HepG2 (cell line): ENCODE results near the gene NUFIP2. TPM values are rescaled to one million over a fixed set of nuclear protein-coding genes. Genes with fewer than 3 reads are reported as not detected.

Experiments
- BRD4 ChIP-seq: sonication (generic); formaldehyde crosslinking; IDR thresholded peaks from 2 replicates; pipeline ENCODE4 v1.4.0; 2020; ENCODE audit warnings: missing genetic modification reagents
- CC2D1A ChIP-seq: sonication (generic); formaldehyde crosslinking; IDR thresholded peaks from 2 replicates; pipeline ENCODE4 v1.8.1; 2023; ENCODE audit warnings: mild to moderate bottlenecking, missing genetic modification reagents
- CCDC6 ChIP-seq: sonication (generic); formaldehyde crosslinking; IDR thresholded peaks from 2 replicates; pipeline ENCODE4 v1.8.1; 2022; ENCODE audit warnings: mild to moderate bottlenecking, missing genetic modification reagents, moderate library complexity
- CHCHD3 ChIP-seq: sonication (generic); formaldehyde crosslinking; IDR thresholded peaks from 2 replicates; pipeline ENCODE4 v1.8.0; 2022; ENCODE audit warnings: mild to moderate bottlenecking, missing genetic modification reagents, moderate library complexity
- KAT7 ChIP-seq: IDR thresholded peaks from 2 replicates; pipeline ENCODE4 v1.6.1; 2018; ENCODE audit warnings: borderline replicate concordance, missing compliant biosample characterization
- LRRFIP1 ChIP-seq: sonication (generic); formaldehyde crosslinking; conservative IDR thresholded peaks from 2 replicates; pipeline ENCODE4 v1.4.0; 2020; ENCODE audit warnings: missing genetic modification reagents
- MAFK ChIP-seq, 2 experiments: IDR thresholded peaks in 1 of 2; conservative IDR thresholded peaks in 1 of 2; 2 replicates each; pipeline ENCODE4 v1.6.1; 2011; ENCODE audit warnings: improper control_type of control experiment in 2 of 2, low read length in 2 of 2
- NCOA5 ChIP-seq: sonication (generic); formaldehyde crosslinking; IDR thresholded peaks from 2 replicates; pipeline ENCODE4 v1.4.0; 2020; ENCODE audit warnings: missing genetic modification reagents
- SIX4 ChIP-seq: sonication (generic); formaldehyde crosslinking; IDR thresholded peaks from 2 replicates; pipeline ENCODE4 v1.4.0; 2020; ENCODE audit warnings: missing genetic modification reagents
- SRF ChIP-seq: IDR thresholded peaks from 2 replicates; pipeline ENCODE4 v1.6.1; 2011; ENCODE audit warnings: mild to moderate bottlenecking, low read depth, low read length, moderate library complexity
- STAG1 ChIP-seq: sonication (generic); formaldehyde crosslinking; IDR thresholded peaks from 2 replicates; pipeline ENCODE4 v1.4.0; 2020; ENCODE audit warnings: missing genetic modification reagents
- ZBTB26 ChIP-seq: IDR thresholded peaks from 2 replicates; pipeline ENCODE4 v1.6.1; 2016; ENCODE audit warnings: missing compliant biosample characterization, missing genetic modification reagents, borderline replicate concordance
- ZFP36 ChIP-seq: fragments of 150-350 bp; IDR thresholded peaks from 2 replicates; pipeline ENCODE4 v1.6.1; 2018; ENCODE audit warnings: borderline replicate concordance, low read length, low read depth; ENCODE audit not compliant: partially characterized antibody
- ZFP36L2 ChIP-seq: sonication (generic); formaldehyde crosslinking; IDR thresholded peaks from 2 replicates; pipeline ENCODE4 v1.4.0; 2020; ENCODE audit warnings: missing genetic modification reagents
- ZMAT3 ChIP-seq: sonication (generic); formaldehyde crosslinking; conservative IDR thresholded peaks from 2 replicates; pipeline ENCODE4 v1.7.0; 2021; ENCODE audit warnings: missing genetic modification reagents
- ZNF17 ChIP-seq: sonication (generic); formaldehyde crosslinking; IDR thresholded peaks from 2 replicates; pipeline ENCODE4 v1.5.0; 2020; ENCODE audit warnings: mild to moderate bottlenecking, missing genetic modification reagents
- ZNF235 ChIP-seq: sonication (generic); formaldehyde crosslinking; IDR thresholded peaks from 2 replicates; pipeline ENCODE4 v1.8.1; 2023; ENCODE audit warnings: mild to moderate bottlenecking, missing genetic modification reagents, borderline replicate concordance
- ZNF337 ChIP-seq: sonication (generic); formaldehyde crosslinking; IDR thresholded peaks from 2 replicates; pipeline ENCODE4 v1.5.1; 2020; ENCODE audit warnings: missing genetic modification reagents, low read depth, mild to moderate bottlenecking, borderline replicate concordance
- ZNF383 ChIP-seq: sonication (generic); formaldehyde crosslinking; IDR thresholded peaks from 2 replicates; pipeline ENCODE4 v1.4.0; 2020; ENCODE audit warnings: missing genetic modification reagents, mild to moderate bottlenecking, borderline replicate concordance
- polyA plus RNA-seq, 8 experiments: library from polyadenylated mRNA; depleted of rRNA in 3 of 8; stranded (reverse) in 7 of 8; unstranded in 1 of 8; fragments of >200 nt; fragmentation: Illumina TruSeq in 4 of 8; extraction: Trizol in 4 of 8; gene quantifications; 2 replicates each; pipeline versions ENCODE4 v1.2.1 to v1.2.3, GENCODE V29; 2011 to 2016; ENCODE audit warnings: low read depth in 4 of 8, missing spikeins in 1 of 8, mixed read lengths in 1 of 8; ENCODE audit not compliant: insufficient read depth in 1 of 8
- total RNA-seq, 5 experiments: library from RNA; depleted of rRNA; stranded (reverse); fragments of >200 nt; fragmentation: Illumina TruSeq; extraction: Trizol; gene quantifications; 2 replicates each; pipeline ENCODE4 v1.2.3, GENCODE V29; 2016; ENCODE audit warnings: low read depth in 1 of 5
- TF ChIP-seq, protein P1 (sequence below): sonication (generic); formaldehyde crosslinking; IDR thresholded peaks from 2 replicates; pipeline ENCODE4 v1.5.1; 2020; ENCODE audit warnings: mild to moderate bottlenecking, missing genetic modification reagents, borderline replicate concordance
- TF ChIP-seq, protein P2 (sequence below): sonication (generic); formaldehyde crosslinking; IDR thresholded peaks from 2 replicates; pipeline ENCODE4 v1.4.0; 2020; ENCODE audit warnings: mild to moderate bottlenecking, missing genetic modification reagents
- TF ChIP-seq, protein P3 (sequence below): IDR thresholded peaks from 2 replicates; pipeline ENCODE4 v1.6.1; 2016; ENCODE audit warnings: low read depth

Gene NUFIP2
- total and polyA plus RNA-seq, 2 of the 13 experiments (the other 11 are each of a cell fraction or from before 2014, with no cell fraction given) = 10.3 to 30.8 TPM

GRCh38 chr17:29219378-29220047 lies 74.4 kb downstream of the NUFIP2 start (continued):
- TF ChIP-seq, protein P1, sequence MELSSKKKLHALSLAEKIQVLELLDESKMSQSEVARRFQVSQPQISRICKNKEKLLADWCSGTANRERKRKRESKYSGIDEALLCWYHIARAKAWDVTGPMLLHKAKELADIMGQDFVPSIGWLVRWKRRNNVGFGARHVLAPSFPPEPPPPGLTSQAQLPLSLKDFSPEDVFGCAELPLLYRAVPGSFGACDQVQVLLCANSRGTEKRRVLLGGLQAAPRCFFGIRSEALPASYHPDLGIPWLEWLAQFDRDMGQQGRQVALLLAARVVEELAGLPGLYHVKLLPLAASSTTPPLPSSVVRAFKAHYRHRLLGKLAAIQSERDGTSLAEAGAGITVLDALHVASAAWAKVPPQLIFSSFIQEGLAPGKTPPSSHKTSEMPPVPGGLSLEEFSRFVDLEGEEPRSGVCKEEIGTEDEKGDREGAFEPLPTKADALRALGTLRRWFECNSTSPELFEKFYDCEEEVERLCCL (CRISPR knock-in tag) = no peak
- TF ChIP-seq ZMAT3 (CRISPR knock-in tag) (no peak), STAG1 (CRISPR knock-in tag) (peak; percentile 78), KAT7 (CRISPR knock-in tag) (no peak), ZNF235 (CRISPR knock-in tag) (no peak), ZNF17 (no peak), ZNF337 (CRISPR knock-in tag) (no peak), ZBTB26 (CRISPR knock-in tag) (peak; percentile 86; the same call in 1 of the 2 replicates), ZFP36L2 (CRISPR knock-in tag) (no peak), LRRFIP1 (CRISPR knock-in tag) (no peak), SIX4 (CRISPR knock-in tag) (no peak), ZFP36 (no peak), CHCHD3 (CRISPR knock-in tag) (no peak), NCOA5 (no peak), SRF (no peak), MAFK (conservative IDR thresholded peaks at IDR 0.05 in 1 of 2, IDR thresholded peaks at IDR 0.05 in 1 of 2; ENCODE audit: low read length in 2 of 2) (no peak), BRD4 (no peak), CC2D1A (CRISPR knock-in tag) (no peak), CCDC6 (CRISPR knock-in tag) (no peak), ZNF383 (no peak)
- TF ChIP-seq, protein P2, sequence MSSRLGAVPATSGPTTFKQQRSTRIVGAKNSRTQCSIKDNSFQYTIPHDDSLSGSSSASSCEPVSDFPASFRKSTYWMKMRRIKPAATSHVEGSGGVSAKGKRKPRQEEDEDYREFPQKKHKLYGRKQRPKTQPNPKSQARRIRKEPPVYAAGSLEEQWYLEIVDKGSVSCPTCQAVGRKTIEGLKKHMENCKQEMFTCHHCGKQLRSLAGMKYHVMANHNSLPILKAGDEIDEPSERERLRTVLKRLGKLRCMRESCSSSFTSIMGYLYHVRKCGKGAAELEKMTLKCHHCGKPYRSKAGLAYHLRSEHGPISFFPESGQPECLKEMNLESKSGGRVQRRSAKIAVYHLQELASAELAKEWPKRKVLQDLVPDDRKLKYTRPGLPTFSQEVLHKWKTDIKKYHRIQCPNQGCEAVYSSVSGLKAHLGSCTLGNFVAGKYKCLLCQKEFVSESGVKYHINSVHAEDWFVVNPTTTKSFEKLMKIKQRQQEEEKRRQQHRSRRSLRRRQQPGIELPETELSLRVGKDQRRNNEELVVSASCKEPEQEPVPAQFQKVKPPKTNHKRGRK (CRISPR knock-in tag) = no peak
- TF ChIP-seq, protein P3, sequence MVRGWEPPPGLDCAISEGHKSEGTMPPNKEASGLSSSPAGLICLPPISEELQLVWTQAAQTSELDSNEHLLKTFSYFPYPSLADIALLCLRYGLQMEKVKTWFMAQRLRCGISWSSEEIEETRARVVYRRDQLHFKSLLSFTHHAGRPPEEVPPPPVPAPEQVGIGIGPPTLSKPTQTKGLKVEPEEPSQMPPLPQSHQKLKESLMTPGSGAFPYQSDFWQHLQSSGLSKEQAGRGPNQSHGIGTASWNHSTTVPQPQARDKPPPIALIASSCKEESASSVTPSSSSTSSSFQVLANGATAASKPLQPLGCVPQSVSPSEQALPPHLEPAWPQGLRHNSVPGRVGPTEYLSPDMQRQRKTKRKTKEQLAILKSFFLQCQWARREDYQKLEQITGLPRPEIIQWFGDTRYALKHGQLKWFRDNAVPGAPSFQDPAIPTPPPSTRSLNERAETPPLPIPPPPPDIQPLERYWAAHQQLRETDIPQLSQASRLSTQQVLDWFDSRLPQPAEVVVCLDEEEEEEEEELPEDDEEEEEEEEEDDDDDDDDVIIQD (CRISPR knock-in tag) = 0 out of 2 replicates have a peak, but pooled peaks have one; percentile 32
